HepG2 (cell line): Measurements from ENCODE around the gene RBM23. TPM values are rescaled to one million over a fixed set of nuclear protein-coding genes. Genes with fewer than 3 reads are reported as not detected.

Experiments used
- ATM ChIP-seq: fragments of 450-650 bp; IDR thresholded peaks from 2 replicates; pipeline ENCODE4 v1.7.1; 2017; ENCODE audit warnings: mild to moderate bottlenecking, borderline replicate concordance
- ATRX ChIP-seq: sonication (generic); formaldehyde crosslinking; IDR thresholded peaks from 2 replicates; pipeline ENCODE4 v1.4.0; 2020; ENCODE audit warnings: missing genetic modification reagents, borderline replicate concordance
- HNRNPLL ChIP-seq: fragments of 200-400 bp; formaldehyde crosslinking; IDR thresholded peaks from 2 replicates; pipeline ENCODE4 v1.6.1; 2017; ENCODE audit warnings: mild to moderate bottlenecking, low read depth, low read length; ENCODE audit not compliant: poor library complexity, severe bottlenecking
- JUNB ChIP-seq: sonication (generic); formaldehyde crosslinking; IDR thresholded peaks from 2 replicates; pipeline ENCODE4 v1.8.0; 2022; ENCODE audit warnings: missing genetic modification reagents, mild to moderate bottlenecking, borderline replicate concordance
- MAF1 ChIP-seq: sonication (generic); formaldehyde crosslinking; IDR thresholded peaks from 2 replicates; pipeline ENCODE4 v1.5.0; 2020; ENCODE audit warnings: missing genetic modification reagents, borderline replicate concordance
- MIXL1 ChIP-seq: IDR thresholded peaks from 2 replicates; pipeline ENCODE4 v1.6.1; 2016
- POLR2A ChIP-seq, 2 experiments: IDR thresholded peaks; 2 replicates each; pipeline ENCODE4 v1.6.1; 2011; ENCODE audit warnings: low read depth in 2 of 2, low read length in 2 of 2, mild to moderate bottlenecking in 1 of 2, moderate library complexity in 1 of 2; ENCODE audit not compliant: insufficient read depth in 1 of 2
- POLR2G ChIP-seq: fragments of 200-400 bp; formaldehyde crosslinking; IDR thresholded peaks from 2 replicates; pipeline ENCODE4 v1.6.1; 2018; ENCODE audit warnings: mild to moderate bottlenecking, low read depth, low read length, moderate library complexity
- USF2 ChIP-seq, 2 experiments: sonication (generic) in 1 of 2; formaldehyde crosslinking in 1 of 2; IDR thresholded peaks; 2 replicates each; pipeline versions ENCODE4 v1.5.1 to v1.6.1; 2011 to 2020; ENCODE audit warnings: borderline replicate concordance in 1 of 2, low read depth in 1 of 2, low read length in 1 of 2, mild to moderate bottlenecking in 1 of 2, missing genetic modification reagents in 1 of 2, moderate library complexity in 1 of 2
- ZNF260 ChIP-seq: sonication (generic); formaldehyde crosslinking; IDR thresholded peaks from 2 replicates; pipeline ENCODE4 v1.4.0; 2020; ENCODE audit warnings: missing genetic modification reagents, low read depth, mild to moderate bottlenecking, borderline replicate concordance
- ZNF546 ChIP-seq: sonication (generic); formaldehyde crosslinking; conservative IDR thresholded peaks from 2 replicates; pipeline ENCODE4 v1.8.1; 2023; ENCODE audit warnings: mild to moderate bottlenecking, missing genetic modification reagents
- ZNF562 ChIP-seq: sonication (generic); formaldehyde crosslinking; IDR thresholded peaks from 2 replicates; pipeline ENCODE4 v1.8.0; 2022; ENCODE audit warnings: missing genetic modification reagents, borderline replicate concordance
- polyA plus RNA-seq, 8 experiments: library from polyadenylated mRNA; depleted of rRNA in 3 of 8; stranded (reverse) in 7 of 8; unstranded in 1 of 8; fragments of >200 nt; fragmentation: Illumina TruSeq in 4 of 8; extraction: Trizol in 4 of 8; gene quantifications; 2 replicates each; pipeline versions ENCODE4 v1.2.1 to v1.2.3, GENCODE V29; 2011 to 2016; ENCODE audit warnings: low read depth in 4 of 8, missing spikeins in 1 of 8, mixed read lengths in 1 of 8; ENCODE audit not compliant: insufficient read depth in 1 of 8
- total RNA-seq, 5 experiments: library from RNA; depleted of rRNA; stranded (reverse); fragments of >200 nt; fragmentation: Illumina TruSeq; extraction: Trizol; gene quantifications; 2 replicates each; pipeline ENCODE4 v1.2.3, GENCODE V29; 2016; ENCODE audit warnings: low read depth in 1 of 5
- TF ChIP-seq, protein P1 (sequence below), 2 experiments: fragments of 450-650 bp in 1 of 2; sonication (generic) in 1 of 2; formaldehyde crosslinking in 1 of 2; IDR thresholded peaks; 2 replicates each; pipeline versions ENCODE4 v1.6.1 to v1.8.0; 2016 to 2022; ENCODE audit warnings: antibody characterized with exemption in 1 of 2, mild to moderate bottlenecking in 1 of 2, missing genetic modification reagents in 1 of 2
- TF ChIP-seq, protein P2 (sequence below): sonication (generic); formaldehyde crosslinking; IDR thresholded peaks from 2 replicates; pipeline ENCODE4 v1.9.0; 2022; ENCODE audit warnings: low read depth, missing genetic modification reagents

RBM23 gene
- total and polyA plus RNA-seq, 2 of the 13 experiments (the other 11 are each of a cell fraction or from before 2014, with no cell fraction given) = 1.5 to 2.1 TPM

DNA sequence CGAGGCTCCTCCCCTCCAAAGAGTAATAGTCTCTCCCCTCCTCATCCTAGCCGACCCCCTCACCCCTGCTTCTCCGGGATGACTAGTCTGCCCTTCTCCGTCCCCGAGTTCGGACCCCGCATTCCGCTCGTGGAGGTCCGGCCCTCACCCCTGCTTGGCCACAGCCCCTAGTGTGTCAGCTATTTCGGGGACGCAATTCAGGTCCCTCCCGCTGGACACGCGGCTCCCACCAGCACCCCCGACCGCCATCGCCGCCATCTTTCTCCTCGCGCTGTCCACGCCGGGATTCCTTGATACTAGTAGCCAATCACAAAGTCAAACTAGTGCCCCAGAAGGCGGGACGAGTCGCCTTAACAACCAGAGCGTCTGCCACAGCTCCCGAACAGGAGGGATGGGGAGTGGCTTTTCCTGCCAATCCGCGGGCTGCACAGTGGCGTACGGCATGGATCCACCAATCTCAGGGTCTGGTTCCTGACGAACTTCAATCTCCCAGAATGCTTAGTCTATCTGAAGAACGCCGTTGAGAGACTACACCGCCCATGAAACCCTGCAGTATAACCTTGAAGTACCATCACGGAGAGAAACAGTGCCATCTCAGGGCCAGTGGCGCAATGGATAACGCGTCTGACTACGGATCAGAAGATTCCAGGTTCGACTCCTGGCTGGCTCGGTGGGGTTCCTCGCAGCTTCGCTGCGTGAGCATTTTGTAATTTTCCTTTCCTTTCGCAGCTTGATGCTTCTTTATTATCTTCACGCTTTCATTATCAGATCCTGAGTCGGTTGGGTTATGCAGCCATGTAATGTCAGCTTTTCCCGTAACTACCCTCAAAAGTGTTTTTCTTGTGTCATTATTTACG is 10.4 kb upstream of the RBM23 start, which contains the start of gene PRMT5 (continued):
- TF ChIP-seq, protein P1, sequence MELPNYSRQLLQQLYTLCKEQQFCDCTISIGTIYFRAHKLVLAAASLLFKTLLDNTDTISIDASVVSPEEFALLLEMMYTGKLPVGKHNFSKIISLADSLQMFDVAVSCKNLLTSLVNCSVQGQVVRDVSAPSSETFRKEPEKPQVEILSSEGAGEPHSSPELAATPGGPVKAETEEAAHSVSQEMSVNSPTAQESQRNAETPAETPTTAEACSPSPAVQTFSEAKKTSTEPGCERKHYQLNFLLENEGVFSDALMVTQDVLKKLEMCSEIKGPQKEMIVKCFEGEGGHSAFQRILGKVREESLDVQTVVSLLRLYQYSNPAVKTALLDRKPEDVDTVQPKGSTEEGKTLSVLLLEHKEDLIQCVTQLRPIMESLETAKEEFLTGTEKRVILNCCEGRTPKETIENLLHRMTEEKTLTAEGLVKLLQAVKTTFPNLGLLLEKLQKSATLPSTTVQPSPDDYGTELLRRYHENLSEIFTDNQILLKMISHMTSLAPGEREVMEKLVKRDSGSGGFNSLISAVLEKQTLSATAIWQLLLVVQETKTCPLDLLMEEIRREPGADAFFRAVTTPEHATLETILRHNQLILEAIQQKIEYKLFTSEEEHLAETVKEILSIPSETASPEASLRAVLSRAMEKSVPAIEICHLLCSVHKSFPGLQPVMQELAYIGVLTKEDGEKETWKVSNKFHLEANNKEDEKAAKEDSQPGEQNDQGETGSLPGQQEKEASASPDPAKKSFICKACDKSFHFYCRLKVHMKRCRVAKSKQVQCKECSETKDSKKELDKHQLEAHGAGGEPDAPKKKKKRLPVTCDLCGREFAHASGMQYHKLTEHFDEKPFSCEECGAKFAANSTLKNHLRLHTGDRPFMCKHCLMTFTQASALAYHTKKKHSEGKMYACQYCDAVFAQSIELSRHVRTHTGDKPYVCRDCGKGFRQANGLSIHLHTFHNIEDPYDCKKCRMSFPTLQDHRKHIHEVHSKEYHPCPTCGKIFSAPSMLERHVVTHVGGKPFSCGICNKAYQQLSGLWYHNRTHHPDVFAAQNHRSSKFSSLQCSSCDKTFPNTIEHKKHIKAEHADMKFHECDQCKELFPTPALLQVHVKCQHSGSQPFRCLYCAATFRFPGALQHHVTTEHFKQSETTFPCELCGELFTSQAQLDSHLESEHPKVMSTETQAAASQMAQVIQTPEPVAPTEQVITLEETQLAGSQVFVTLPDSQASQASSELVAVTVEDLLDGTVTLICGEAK (IDR thresholded peaks at IDR 0.05) = peak; percentile 36
- TF ChIP-seq, protein P1 (CRISPR knock-in tag; IDR thresholded peaks at IDR 0.05) = peak; percentile 78; the same call in 1 of the 2 replicates
- peak; percentile 100 for TF ChIP-seq POLR2G
- TF ChIP-seq ZNF546 (CRISPR knock-in tag) = peak; percentile 98
- TF ChIP-seq ATM = no peak
- TF ChIP-seq ZNF260 (CRISPR knock-in tag) = no peak
- peak; percentile 97; the same call in 1 of the 2 replicates for TF ChIP-seq ATRX
- peak; percentile 79 for TF ChIP-seq JUNB (CRISPR knock-in tag)
- TF ChIP-seq POLR2A (IDR thresholded peaks at IDR 0.05; ENCODE audit: insufficient read depth in 1 of 2, low read depth in 2 of 2, low read length in 2 of 2) = peak; percentile 96 to 98
- TF ChIP-seq MIXL1 (CRISPR knock-in tag) = peak; percentile 92
- peak; percentile 49; the same call in 1 of the 2 replicates for TF ChIP-seq ZNF562 (CRISPR knock-in tag)
- TF ChIP-seq, protein P2, sequence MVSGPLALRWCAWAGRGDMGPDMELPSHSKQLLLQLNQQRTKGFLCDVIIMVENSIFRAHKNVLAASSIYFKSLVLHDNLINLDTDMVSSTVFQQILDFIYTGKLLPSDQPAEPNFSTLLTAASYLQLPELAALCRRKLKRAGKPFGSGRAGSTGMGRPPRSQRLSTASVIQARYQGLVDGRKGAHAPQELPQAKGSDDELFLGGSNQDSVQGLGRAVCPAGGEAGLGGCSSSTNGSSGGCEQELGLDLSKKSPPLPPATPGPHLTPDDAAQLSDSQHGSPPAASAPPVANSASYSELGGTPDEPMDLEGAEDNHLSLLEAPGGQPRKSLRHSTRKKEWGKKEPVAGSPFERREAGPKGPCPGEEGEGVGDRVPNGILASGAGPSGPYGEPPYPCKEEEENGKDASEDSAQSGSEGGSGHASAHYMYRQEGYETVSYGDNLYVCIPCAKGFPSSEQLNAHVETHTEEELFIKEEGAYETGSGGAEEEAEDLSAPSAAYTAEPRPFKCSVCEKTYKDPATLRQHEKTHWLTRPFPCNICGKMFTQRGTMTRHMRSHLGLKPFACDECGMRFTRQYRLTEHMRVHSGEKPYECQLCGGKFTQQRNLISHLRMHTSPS (CRISPR knock-in tag) = 0 out of 2 replicates have a peak, but pooled peaks have one; percentile 78
- no peak for TF ChIP-seq USF2 (IDR thresholded peaks at IDR 0.05; ENCODE audit: low read depth, low read length)
- TF ChIP-seq USF2 (CRISPR knock-in tag; IDR thresholded peaks at IDR 0.05; ENCODE audit: borderline replicate concordance) = no peak; the same call in 1 of the 2 replicates
- TF ChIP-seq MAF1 (CRISPR knock-in tag) = peak; percentile 100
- TF ChIP-seq HNRNPLL = peak; percentile 78
